ENCODE results near the gene CBY3.

DNA sequence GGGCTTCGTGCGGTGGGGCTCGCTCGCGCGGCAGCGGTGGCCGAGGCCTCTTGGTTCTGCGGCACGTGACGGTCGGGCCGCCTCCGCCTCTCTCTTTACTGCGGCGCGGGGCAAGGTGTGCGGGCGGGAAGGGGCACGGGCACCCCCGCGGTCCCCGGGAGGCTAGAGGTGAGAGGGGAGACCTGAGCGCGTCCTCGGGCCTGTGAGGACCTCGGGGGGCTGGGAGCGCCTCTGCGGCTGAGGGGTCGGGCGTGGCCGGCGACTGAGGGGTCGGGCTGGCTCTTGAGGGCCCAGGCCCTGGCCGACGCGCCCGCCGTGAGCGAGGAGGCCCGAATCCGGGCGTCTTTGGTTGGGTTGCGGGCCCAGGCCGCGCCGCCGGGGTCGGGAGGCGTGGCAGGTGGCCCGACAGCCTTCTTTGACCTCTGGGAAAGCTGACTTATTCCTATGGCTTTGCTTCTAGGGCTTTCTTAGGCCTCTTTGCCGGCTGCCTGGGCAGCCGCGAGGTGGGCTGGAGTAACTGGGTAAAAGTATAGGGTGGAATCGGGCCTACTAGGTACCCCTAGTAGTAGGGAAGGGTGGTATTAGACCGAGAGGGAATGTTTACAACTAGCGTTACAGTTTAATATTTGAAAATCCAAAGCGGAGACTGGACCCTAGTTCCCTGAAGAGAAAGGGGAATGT is 18.2 kb upstream of the CBY3 start, which contains the start of gene CANX:
- TF ChIP-seq, protein P1, sequence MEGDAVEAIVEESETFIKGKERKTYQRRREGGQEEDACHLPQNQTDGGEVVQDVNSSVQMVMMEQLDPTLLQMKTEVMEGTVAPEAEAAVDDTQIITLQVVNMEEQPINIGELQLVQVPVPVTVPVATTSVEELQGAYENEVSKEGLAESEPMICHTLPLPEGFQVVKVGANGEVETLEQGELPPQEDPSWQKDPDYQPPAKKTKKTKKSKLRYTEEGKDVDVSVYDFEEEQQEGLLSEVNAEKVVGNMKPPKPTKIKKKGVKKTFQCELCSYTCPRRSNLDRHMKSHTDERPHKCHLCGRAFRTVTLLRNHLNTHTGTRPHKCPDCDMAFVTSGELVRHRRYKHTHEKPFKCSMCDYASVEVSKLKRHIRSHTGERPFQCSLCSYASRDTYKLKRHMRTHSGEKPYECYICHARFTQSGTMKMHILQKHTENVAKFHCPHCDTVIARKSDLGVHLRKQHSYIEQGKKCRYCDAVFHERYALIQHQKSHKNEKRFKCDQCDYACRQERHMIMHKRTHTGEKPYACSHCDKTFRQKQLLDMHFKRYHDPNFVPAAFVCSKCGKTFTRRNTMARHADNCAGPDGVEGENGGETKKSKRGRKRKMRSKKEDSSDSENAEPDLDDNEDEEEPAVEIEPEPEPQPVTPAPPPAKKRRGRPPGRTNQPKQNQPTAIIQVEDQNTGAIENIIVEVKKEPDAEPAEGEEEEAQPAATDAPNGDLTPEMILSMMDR (IDR thresholded peaks at IDR 0.05), result no peak
- peak in 1 of 2 donors; percentile 72 for TF ChIP-seq POLR2A (IDR thresholded peaks at IDR 0.05)
